ENCODE data around the gene ZNF627. TPM values are rescaled to one million over a fixed set of nuclear protein-coding genes. Genes with fewer than 3 reads are reported as not detected.
"Not testable (repeated sequence)": the region's sequence is repeated elsewhere in the genome, so short reads cannot be mapped to it uniquely, and the experiment has no call there.

Gene ZNF627
- total RNA-seq, 4 donors from 2014 or later: 9.0 to 30.8 (median 12.2) TPM

- DNase-seq (ENCODE audit: low spot score in 2 of 2): peak in 1 of 2 donors; percentile 6
- TF ChIP-seq POLR2A (IDR thresholded peaks at IDR 0.05) (no peak), EP300 (IDR thresholded peaks at IDR 0.05) (no peak), CTCF (IDR thresholded peaks at IDR 0.05) (no peak)
- 64 to 74% methylated on average over 15 of the region's 15 CpGs for WGBS, 2 donors
- Histone ChIP-seq H3K4me3 (no peak overlapping the region), H3K36me3 (peaks cover 0 to 7% (median 0%) of the 10 kb centered on the region in 3 donors), H3K4me1 (peaks cover 0 to 15% (median 3%) of the 10 kb centered on the region in 4 donors), H3K27me3 (no peaks in the 10 kb centered on the region), H3K9me3 (no peaks in the 10 kb centered on the region), H3K27ac (no peak overlapping the region)
Observed at GRCh38 chr19:11626252-11626651, 29.0 kb downstream of the ZNF627 start.

GRCh38 chr19:11633223-11633622 lies 35.9 kb downstream of the ZNF627 start:
- TF ChIP-seq EP300 (IDR thresholded peaks at IDR 0.05) (no peak), POLR2A (IDR thresholded peaks at IDR 0.05) (no peak), CTCF (IDR thresholded peaks at IDR 0.05) (no peak)
- H3K4me3 ChIP-seq: no peak overlapping the region
- 86% methylated on average over 9 of the region's 9 CpGs for WGBS, 2 donors

GRCh38 chr19:11634018-11634662 lies 36.9 kb downstream of the ZNF627 start:
- DNase-seq (ENCODE audit: low spot score in 2 of 2); H3K27me3 ChIP-seq; H3K4me3 ChIP-seq; H3K9me3 ChIP-seq; H3K4me1 ChIP-seq; H3K27ac ChIP-seq; H3K36me3 ChIP-seq: not testable (repeated sequence)
- 93 to 96% methylated on average over 3 of the region's 3 CpGs for WGBS, 2 donors

More at GRCh38 chr19:11633223-11633622, 35.9 kb downstream of the ZNF627 start:
- no peaks in the 10 kb centered on the region for H3K36me3 ChIP-seq
- no peak for DNase-seq (ENCODE audit: low spot score in 2 of 2)
- H3K27ac ChIP-seq: no peak overlapping the region
- H3K4me1 ChIP-seq: no peaks in the 10 kb centered on the region
- no peaks in the 10 kb centered on the region for H3K27me3 ChIP-seq
- no peaks in the 10 kb centered on the region for H3K9me3 ChIP-seq

GRCh38 chr19:11639245-11639601 lies 41.9 kb downstream of the ZNF627 start:
- Histone ChIP-seq H3K27ac (no peak overlapping the region), H3K4me1 (peaks cover 0 to 11% (median 3%) of the 10 kb centered on the region in 4 donors), H3K27me3 (no peaks in the 10 kb centered on the region), H3K36me3 (no peaks in the 10 kb centered on the region), H3K4me3 (peak overlapping the region; percentile 41 to 79 (median 50)), H3K9me3 (no peaks in the 10 kb centered on the region)
- DNase-seq (ENCODE audit: low spot score in 2 of 2): no peak
- TF ChIP-seq POLR2A (IDR thresholded peaks at IDR 0.05) (no peak), CTCF (IDR thresholded peaks at IDR 0.05) (no peak), EP300 (IDR thresholded peaks at IDR 0.05) (no peak)
- 0 to 2% methylated on average over 7 of the region's 7 CpGs for WGBS, 2 donors

- H3K4me3 ChIP-seq: peak overlapping the region; percentile 41 to 79 (median 50)
- peak overlapping the region in 1 of 4 donors; percentile 63 for H3K27ac ChIP-seq
- no peaks in the 10 kb centered on the region for H3K9me3 ChIP-seq
- no peaks in the 10 kb centered on the region for H3K36me3 ChIP-seq
- peaks cover 0 to 11% (median 3%) of the 10 kb centered on the region in 4 donors for H3K4me1 ChIP-seq
- TF ChIP-seq EP300 (IDR thresholded peaks at IDR 0.05): no peak
- H3K27me3 ChIP-seq: no peaks in the 10 kb centered on the region
- WGBS, 2 donors: 1% methylated on average over 35 to 52 of the region's 55 CpGs
- peak; percentile 95 to 97 for DNase-seq (ENCODE audit: low spot score in 2 of 2)
Observed at GRCh38 chr19:11639602-11640471, 42.6 kb downstream of the ZNF627 start.

- Histone ChIP-seq H3K9me3 (no peaks in the 10 kb centered on the region), H3K27me3 (no peaks in the 10 kb centered on the region), H3K4me1 (peaks cover 0 to 11% (median 3%) of the 10 kb centered on the region in 4 donors), H3K36me3 (no peaks in the 10 kb centered on the region), H3K4me3 (no peak overlapping the region), H3K27ac (no peak overlapping the region)
- WGBS, 2 donors: 88 to 93% methylated on average over 7 of the region's 7 CpGs
- no peak for TF ChIP-seq POLR2A (IDR thresholded peaks at IDR 0.05)
- no peak for TF ChIP-seq EP300 (IDR thresholded peaks at IDR 0.05)
- TF ChIP-seq CTCF (IDR thresholded peaks at IDR 0.05): no peak
- no peak for DNase-seq (ENCODE audit: low spot score in 2 of 2)
Observed at GRCh38 chr19:11641244-11641643, 44.0 kb downstream of the ZNF627 start.

Measured in tibial nerve (tissue), 4 donors.